ENCODE measurements around the gene ZNG1F. TPM values are rescaled to one million over a fixed set of nuclear protein-coding genes. Genes with fewer than 3 reads are reported as not detected.
"Not testable (repeated sequence)": the region's sequence is repeated elsewhere in the genome, so short reads cannot be mapped to it uniquely, and the experiment has no call there.

Gene ZNG1F
- total and polyA plus RNA-seq, 10 donors: 5.7 to 47.4 (median 20.1) TPM

DNA sequence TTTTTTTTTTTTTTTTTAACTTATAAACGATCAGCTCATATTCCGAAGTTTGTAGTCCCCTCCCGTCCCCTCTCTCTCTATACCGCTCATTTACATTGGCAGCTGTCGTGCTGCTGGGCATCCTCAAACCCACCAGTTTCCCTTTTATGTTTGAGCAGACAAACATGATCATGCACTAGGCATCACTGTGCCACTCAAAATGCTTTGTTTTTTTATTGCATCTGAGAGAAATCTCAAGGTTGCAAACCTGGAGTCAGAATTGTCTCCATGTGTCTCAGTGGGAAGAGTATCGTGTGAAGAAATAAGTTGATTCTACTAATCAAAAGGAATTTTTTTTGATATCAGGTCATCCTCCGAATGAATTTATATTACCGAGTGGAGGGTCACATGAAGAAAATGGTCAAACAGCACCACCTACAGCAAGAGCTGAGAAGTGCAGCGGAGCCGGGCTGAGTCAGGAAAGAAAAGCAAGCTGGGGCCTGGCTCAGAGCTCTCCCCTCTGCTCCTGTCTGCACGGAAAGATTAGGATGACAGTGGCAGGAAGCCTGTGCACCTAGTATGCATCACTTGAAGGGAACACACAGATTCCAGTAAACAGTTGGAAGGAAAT lies 100.6 kb downstream of the ZNG1F start:
- H3K9me3 ChIP-seq; H3K4me1 ChIP-seq; DNase-seq; H3K4me3 ChIP-seq; H3K36me3 ChIP-seq; intact Hi-C loops (cut with DNase I; ENCODE audit: low total_unique reads); H3K27ac ChIP-seq: not testable (repeated sequence)
- peak in 7 of 11 experiments; percentile 39 to 72 (median 64) for TF ChIP-seq CTCF (IDR thresholded peaks at IDR 0.05 in 8 of 11, conservative IDR thresholded peaks at IDR 0.05 in 3 of 11)
- peaks cover 0 to 18% (median 0%) of the 10 kb centered on the region in 7 donors for H3K27me3 ChIP-seq (replicated peaks in 1 of 7)
- 11 to 16% (median 13%) methylated on average over 9 of the region's 11 CpGs for WGBS, 5 donors

DNA sequence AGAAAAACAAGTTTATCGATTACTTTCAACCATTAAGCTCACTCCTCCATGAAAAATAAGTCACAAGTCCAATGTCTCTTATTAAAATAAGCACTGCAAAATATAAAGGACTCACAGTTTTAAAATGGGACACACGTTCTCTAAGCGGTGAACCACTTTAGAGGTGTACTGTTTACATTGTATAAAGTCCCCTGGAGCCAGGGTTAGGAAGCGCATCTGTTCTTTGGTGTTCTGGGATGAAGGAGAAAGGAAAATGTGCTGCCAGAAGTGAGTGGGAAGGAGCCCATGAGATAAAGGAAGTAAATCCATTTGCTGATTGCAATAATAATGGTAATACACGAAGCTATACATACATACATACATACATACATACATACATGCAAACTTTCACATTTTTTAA lies 101.2 kb downstream of the ZNG1F start:
- H3K36me3 ChIP-seq; H3K9me3 ChIP-seq; H3K4me3 ChIP-seq; intact Hi-C loops (cut with DNase I; ENCODE audit: low total_unique reads); DNase-seq; H3K4me1 ChIP-seq; H3K27ac ChIP-seq: not testable (repeated sequence)
- peaks cover 0 to 19% (median 0%) of the 10 kb centered on the region in 7 donors for H3K27me3 ChIP-seq (replicated peaks in 1 of 7)
- WGBS, 5 donors: 67 to 75% (median 69%) methylated on average over 5 of the region's 5 CpGs

DNA sequence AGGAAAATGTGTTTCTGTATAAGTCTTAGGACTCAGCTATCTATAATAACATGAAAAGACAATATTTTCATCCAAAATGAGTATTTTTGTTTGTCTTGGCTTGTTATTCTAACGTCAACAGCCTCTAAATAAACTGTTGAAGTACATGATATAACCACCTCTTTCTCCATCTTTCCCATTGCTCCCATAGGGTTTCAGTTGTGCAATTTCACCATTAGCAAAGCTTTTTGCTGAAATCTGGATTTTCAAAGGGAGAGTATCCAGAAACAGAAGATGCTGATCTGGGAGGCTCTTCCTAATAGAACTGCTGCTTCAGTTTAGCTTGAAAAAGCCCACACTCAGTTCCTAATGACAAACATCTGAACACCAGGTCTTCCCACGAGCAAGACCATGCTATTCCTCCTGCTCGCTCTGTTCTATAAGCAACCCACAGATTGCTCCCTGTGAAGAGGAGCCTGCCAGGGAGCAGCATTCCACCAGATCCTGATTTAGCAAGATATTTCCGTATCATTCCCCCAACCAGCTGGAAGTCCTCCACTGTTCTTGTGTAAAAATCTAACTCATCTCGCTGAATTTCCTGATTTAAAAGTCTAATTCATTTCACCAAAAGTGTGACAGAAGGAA lies 101.8 kb downstream of the ZNG1F start:
- intact Hi-C loops (cut with DNase I; ENCODE audit: low total_unique reads); H3K9me3 ChIP-seq; DNase-seq; H3K4me3 ChIP-seq; H3K27ac ChIP-seq; H3K36me3 ChIP-seq; H3K4me1 ChIP-seq: not testable (repeated sequence)
- peaks cover 0 to 22% (median 0%) of the 10 kb centered on the region in 7 donors for H3K27me3 ChIP-seq (replicated peaks in 1 of 7)
- 54 to 74% (median 65%) methylated on average over 4 to 5 of the region's 5 CpGs for WGBS, 5 donors

DNA sequence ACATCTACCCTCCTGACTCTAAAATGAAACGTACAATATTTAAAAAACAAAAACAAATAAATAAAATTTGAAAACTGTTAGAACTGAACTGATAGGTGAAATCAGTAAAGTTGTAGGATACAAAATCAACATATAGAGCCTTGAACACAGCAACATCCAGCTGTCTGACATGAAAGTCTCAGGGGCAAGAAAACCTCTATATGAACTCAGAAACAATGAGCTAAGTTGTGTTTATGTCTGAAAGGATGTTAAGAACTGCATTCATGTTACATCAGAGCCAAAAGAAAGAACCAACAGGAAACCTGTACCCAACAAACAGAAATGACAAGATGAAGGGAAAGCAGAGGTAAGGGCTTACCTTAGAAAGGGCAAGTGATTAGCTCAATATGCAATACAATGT lies 102.4 kb downstream of the ZNG1F start:
- intact Hi-C loops (cut with DNase I; ENCODE audit: low total_unique reads); H3K4me1 ChIP-seq; DNase-seq; H3K27ac ChIP-seq; H3K9me3 ChIP-seq; H3K4me3 ChIP-seq; H3K36me3 ChIP-seq: not testable (repeated sequence)
- peaks cover 0 to 22% (median 0%) of the 10 kb centered on the region in 7 donors for H3K27me3 ChIP-seq (replicated peaks in 1 of 7)
- 20 to 59% (median 38%) methylated on average over 1 of the region's 1 CpG; no CpG with 5 or more reads in 1 of the 5 donors for WGBS, 5 donors

DNA sequence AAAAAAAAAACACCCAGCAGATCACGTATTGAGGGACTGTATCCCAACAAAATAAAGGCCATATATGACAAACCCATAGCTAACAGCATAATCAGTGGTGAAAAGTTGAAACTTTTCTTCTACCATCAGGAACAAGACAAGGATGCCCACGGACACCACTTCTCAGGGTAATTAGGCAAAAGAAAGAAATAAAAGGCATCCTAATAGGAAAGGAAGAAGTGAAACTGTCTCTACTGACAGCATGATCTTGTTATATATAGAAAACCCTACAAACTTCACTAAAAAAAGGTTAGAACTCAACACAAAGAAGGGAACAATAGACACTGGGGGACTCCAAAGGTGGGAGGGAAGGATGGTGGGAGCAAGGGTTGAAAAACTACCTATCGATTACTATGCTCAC lies 102.9 kb downstream of the ZNG1F start:
- intact Hi-C loops (cut with DNase I; ENCODE audit: low total_unique reads); H3K9me3 ChIP-seq; H3K4me3 ChIP-seq; DNase-seq; H3K4me1 ChIP-seq; H3K27ac ChIP-seq; H3K36me3 ChIP-seq: not testable (repeated sequence)
- peaks cover 0 to 22% (median 0%) of the 10 kb centered on the region in 7 donors for H3K27me3 ChIP-seq (replicated peaks in 1 of 7)
- 59 to 74% (median 68%) methylated on average over 3 of the region's 3 CpGs for WGBS, 5 donors

DNA sequence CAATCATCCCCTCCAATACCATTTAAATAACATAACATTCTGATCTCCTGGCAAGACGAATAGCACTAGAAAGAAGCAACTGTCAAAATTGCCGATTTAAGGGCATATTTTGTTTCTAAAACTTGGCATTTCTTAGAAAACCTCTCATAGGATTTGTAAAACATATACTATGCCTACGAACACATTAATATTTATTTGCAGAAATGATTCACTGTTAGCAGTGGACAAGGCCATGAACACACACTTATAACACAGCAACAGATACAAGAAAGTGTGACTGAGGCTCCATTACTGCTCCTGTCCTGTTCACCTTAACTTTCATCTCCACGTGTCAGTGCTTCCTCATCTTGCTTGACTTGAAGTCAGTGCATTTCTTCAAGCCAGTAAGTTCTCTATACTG lies 106.8 kb downstream of the ZNG1F start:
- intact Hi-C loops (cut with DNase I; ENCODE audit: low total_unique reads); DNase-seq; H3K27ac ChIP-seq; H3K36me3 ChIP-seq; H3K27me3 ChIP-seq (replicated peaks in 1 of 7); H3K9me3 ChIP-seq; H3K4me1 ChIP-seq; H3K4me3 ChIP-seq: not testable (repeated sequence)
- 48 to 61% (median 54%) methylated on average over 4 of the region's 4 CpGs for WGBS, 5 donors

Small RNA genes within 50 kb of the gene (microRNA-seq; reads per million reads assigned to microRNA genes)
- gene MIR4477A: 0 reads per million in 3 donors

Small RNA genes within 50 kb of the gene (small RNA-seq; reads per million reads assigned to genes)
- gene MIR4477A (0 reads per million in 4 donors), gene RNA5SP530 (0 to 0.68 (median 0) reads per million in 4 donors)

Other genes starting within 250 kb of the ZNG1F start
- under 1 TPM in 1 of 7 donors, not detected in 6; 0.68 TPM for gene FOXD4L6, start 60.6 kb downstream of the ZNG1F start, total RNA-seq
- gene FOXD4L6, start 60.6 kb downstream of the ZNG1F start, polyA plus RNA-seq: under 1 TPM in 1 of 3 donors, not detected in 2; 0.04 TPM